Hematopoietic multipotent progenitor cell treated with erythropoietin and hydrocortisone succinate and interleukin-3 and kit ligand, for 15 days (in vitro differentiated cells): ENCODE measurements around the gene PTPRG.

ENCODE experiments used
- DNase-seq: peaks from one replicate; pipeline ENCODE4 v3.0.0-alpha.2; 2015; ENCODE audit warnings: low spot score

The PTPRG gene

DNA sequence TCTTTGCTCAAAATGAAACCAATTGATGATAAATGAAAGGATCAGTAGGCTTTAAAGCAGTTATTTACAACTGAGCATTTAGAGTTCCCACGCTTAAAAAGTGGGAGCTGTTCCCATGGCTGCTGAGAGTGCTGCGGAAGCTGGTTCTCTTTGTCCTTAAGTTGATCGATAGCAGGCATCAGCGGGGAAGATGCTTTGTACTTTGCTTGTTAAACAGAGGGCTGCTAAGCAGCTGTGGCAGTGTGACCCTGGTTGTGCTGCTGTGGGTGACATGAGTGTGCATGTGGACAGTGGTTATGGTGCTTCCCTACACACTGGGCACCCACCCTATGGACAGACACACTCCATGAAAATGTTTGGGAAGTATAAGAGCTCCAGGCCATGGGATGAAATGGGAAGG is 96.3 kb downstream of the PTPRG start:
- DNase-seq: no peak

GRCh38 chr3:61662861-61663260 is 101.5 kb downstream of the PTPRG start:
- no peak for DNase-seq

- DNase-seq: no peak
These were observed 102.2 kb downstream of the PTPRG start for GRCh38 chr3:61663356-61664104.

DNA sequence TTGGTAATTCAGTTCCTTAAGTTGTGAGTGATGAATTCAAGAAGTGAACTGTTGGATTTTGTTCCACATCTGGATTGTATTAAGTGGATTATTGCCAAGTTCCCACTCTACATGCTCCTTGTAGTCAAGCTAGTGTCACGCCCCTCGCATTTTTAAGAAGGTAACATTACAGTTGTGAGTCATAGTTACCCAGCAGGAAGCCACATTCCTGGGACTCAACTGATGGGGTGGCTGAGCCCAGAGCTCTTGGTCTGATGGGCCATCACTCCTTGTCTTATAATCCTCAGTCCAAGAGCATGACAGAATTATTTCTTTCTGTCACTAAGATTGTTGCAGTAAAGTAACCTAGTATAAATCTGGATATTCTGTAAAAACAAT is 102.7 kb downstream of the PTPRG start:
- no peak for DNase-seq

DNA sequence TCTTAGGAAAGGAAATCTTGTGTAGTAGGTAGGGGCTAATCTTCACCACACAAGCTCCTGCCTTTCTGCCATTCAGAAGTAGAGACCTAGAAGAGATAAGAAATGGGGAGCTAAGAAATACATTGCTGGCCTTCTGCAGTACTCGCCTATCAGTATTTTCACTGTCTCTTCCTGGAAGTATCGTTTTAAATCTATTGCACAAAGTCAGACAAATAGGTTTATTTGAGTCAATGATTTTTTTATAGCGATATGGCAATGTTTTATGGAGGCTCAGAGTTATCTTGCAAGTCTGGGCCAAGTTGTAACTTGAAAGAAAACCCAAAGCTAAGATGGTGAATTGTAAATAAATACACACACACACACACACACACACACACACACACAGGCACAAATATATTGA is 103.8 kb downstream of the PTPRG start:
- DNase-seq: no peak

DNA sequence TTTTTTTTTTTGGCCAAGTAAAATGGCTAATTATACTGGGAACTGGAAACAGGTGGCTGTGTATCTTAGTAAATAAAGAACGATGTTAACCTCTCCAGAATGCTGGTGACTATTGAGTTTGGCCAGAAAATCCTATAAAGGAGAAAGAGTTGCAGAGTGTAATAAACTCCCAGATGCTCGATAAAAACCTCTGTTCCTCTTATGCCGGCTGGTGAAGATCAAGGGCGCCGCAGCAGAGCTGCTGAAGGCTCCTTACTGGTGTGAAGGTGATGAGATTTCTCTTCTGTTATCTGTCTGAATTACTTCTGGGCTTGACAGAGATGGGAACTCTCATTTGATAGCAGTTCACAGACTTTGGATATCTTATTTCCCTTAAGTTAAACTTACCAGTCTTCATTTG is 104.6 kb downstream of the PTPRG start:
- no peak for DNase-seq

- no peak for DNase-seq
These were observed 105.4 kb downstream of the PTPRG start for GRCh38 chr3:61666615-61667330.

DNA sequence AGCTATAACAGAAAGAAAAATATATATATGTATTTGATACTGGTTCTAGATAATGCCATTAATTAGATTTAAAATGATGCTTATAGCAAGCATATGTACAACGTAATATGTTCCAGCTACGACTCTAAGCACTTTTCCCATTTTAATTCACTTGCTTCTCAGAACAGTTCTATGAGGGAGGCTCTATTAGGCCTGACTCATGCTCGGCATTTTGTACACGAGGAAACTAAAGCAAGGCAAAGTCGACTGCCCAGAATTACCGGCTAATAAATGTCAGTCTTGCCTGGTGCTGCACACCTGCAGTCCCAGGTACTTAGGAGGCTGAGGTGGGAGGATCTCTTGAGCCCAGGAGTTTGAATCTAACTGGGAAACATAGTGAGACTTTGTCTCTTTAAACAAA is 106.0 kb downstream of the PTPRG start:
- DNase-seq: no peak

GRCh38 chr3:61667814-61668213 is 106.4 kb downstream of the PTPRG start:
- DNase-seq: no peak

- no peak for DNase-seq
These were observed 107.0 kb downstream of the PTPRG start for GRCh38 chr3:61668317-61668864.

DNA sequence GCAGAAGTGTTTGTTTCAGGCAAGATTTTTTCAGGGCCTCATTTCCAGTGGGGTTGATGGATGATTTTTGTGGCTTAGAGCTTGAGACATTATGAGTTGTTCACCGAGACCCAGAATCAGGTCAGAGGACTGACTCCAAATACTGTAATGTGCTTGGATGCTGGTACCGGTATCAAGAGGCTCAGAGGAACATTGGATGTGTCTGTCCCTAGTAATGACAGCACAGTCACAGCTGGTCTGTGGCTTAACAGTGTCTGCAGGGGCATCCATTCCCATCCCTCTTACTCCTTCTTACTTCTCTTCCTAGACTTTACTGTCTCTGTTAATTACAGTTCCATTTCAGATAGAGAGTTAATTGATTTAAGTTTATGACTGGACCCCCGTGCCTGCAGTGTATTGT is 107.8 kb downstream of the PTPRG start:
- DNase-seq: no peak

DNA sequence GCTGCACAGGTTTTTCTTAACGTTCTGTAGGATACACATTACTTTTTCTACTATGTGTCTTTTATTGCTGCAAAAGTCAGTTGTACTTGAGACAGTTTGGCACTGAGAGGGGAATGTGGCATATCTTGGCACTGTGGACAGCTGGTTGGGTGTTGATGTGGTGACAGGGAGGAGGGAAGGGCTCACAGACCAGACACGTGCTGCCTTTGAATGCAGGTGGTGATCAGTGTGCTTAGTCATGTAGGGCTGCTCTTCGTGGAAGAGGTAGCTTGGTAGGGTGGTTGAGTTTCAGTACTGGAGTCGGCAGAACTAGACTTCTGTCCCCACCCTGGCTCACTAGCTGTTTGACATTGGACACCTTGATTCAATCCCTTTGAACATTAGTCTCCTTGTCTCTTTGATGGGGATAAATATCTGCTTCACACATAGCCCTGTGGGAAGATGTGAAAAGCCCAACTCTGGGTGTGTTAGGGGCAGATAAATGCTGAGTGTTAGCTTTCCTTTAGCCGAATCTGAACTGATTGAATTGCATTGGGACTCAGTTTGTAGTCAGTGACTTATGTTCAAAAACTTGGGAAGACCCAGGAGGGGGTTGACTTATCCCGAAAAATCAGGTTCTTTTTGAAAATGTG is 108.4 kb downstream of the PTPRG start:
- DNase-seq: no peak

GRCh38 chr3:61673651-61674050 is 112.3 kb downstream of the PTPRG start:
- DNase-seq: no peak

GRCh38 chr3:61674596-61674995 is 113.2 kb downstream of the PTPRG start:
- DNase-seq: no peak

DNA sequence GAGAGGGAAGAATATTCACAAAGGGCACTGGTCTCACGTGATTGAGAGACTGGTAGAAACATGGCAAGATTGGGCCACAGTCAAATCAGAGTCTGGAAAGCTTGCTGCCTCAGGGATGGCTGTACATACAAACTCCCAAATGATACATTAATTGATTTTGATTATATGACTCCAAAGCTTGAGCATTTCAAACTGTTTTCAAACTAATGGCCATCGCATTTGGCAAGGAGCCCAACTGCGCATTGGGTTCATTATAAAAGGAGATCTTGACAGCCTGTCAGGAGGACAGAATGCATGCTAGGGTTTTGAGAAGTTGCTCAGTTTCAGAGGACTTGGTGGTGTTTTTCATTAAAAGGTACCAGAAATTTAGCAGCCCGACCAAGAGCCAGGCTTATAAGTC is 117.7 kb downstream of the PTPRG start:
- DNase-seq: no peak

- DNase-seq: no peak
These were observed 119.2 kb downstream of the PTPRG start for GRCh38 chr3:61680617-61681016.

GRCh38 chr3:61681636-61682035 is 120.3 kb downstream of the PTPRG start:
- DNase-seq: no peak

DNA sequence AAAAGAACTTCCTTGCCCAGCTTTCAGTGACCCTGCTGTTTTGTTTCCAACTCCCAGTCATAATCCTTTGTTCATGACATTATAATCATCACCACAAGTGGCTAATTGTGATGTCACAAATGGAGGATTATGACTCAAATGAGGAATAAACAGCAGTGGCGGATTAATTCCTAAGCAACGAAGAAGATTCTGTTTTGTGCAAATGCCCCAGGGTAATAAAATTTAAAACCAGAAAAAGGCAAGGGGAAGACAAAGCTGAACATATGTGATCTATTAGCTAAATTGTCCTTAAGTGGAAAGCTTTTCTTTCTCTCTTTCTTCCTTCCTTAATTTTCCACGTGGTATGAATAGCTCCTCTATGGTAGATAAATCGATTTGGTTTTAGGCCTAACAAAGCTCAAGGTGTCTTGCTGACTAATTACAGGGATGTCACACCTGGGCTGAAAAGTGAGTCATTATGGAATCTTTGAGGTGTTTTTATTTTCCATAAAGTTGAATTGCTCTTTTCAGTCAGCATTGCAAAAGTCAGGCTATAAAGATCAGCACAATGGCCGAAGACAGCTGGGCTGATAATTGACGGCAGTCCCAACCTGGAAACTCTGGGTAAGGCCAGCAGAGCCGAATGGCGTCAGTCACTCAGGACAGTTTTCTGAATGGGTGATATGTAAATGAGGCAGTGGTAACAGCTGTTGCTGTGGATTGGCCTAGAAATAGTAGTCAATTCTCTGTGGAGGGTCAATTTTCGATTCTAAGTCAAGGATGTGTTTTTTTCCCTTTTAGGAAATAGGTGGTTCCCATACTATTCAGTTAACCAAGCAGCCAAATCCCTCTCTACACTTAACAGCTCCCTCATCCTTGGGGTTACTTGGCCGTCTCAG is 121.5 kb downstream of the PTPRG start:
- no peak for DNase-seq

- DNase-seq: no peak
These were observed 122.3 kb downstream of the PTPRG start for GRCh38 chr3:61683549-61684236.

DNA sequence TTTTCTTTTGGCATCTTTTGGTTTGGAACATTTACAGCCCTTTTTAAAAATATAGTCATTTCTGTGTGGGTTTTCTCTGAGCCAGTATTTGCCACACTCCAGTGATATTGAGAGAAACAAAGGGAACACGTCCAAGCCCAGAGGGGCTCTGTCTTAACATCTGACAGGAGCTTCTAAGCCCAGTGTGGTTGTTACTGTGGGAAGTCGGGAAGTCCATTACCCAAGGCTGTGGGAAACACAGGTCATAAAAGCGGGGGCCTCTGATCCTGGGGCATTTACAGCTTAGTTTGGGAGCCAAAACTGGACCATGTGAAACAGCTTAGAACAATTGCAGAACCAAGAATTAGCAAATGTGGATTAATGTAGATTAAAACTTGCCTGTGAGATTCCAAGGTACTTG is 123.0 kb downstream of the PTPRG start:
- DNase-seq: no peak

- DNase-seq: no peak
These were observed 124.4 kb downstream of the PTPRG start for GRCh38 chr3:61685755-61686154.
